IMR-90 (cell line): Measurements from ENCODE around the gene CAB39. TPM values are rescaled to one million over a fixed set of nuclear protein-coding genes. Genes with fewer than 3 reads are reported as not detected.

Source experiments
- ATAC-seq: fragments of 200-7000 bp; cut with Tn5 transposase; 2 replicates; pipeline ENCODE4 v1.9.1; 2020; ENCODE audit warnings: low read depth, mild to moderate bottlenecking, moderate library complexity
- BruUV-seq: library from RNA; stranded (reverse); fragments of 400-500 nt; replicated peaks from 2 replicates; lab custom pipeline; 2021; lab: Mats Ljungman, UMichigan
- CTCF ChIA-PET: fragments of 300-600 bp; formaldehyde crosslinking; extraction: SDS; loops from one replicate; lab custom pipeline; 2021; ENCODE audit warnings: antibody characterized with exemption; lab: Yijun Ruan, JAX
- POLR2A ChIA-PET: fragments of 300-600 bp; sonication (Branson Sonifier 250); formaldehyde crosslinking; loops from one replicate; lab custom pipeline; 2022; ENCODE audit warnings: antibody characterized with exemption; ENCODE audit not compliant: unreplicated experiment; lab: Charles Lee
- DNase-seq: peaks from one replicate; pipeline ENCODE4 v3.0.0; 2013
- H2AFZ ChIP-seq: replicated peaks from 2 replicates; pipeline ENCODE3; 2013; ENCODE audit warnings: low read length, mild to moderate bottlenecking; ENCODE audit not compliant: poor library complexity
- H2AK5ac ChIP-seq: 2 replicates; pipeline ENCODE4 v1.6.1; 2013; ENCODE audit warnings: low read depth, low read length, inconsistent platforms
- H2AK9ac ChIP-seq: replicated peaks from 2 replicates; pipeline ENCODE3; 2013; ENCODE audit warnings: mild to moderate bottlenecking, low read depth, low read length, moderate library complexity; ENCODE audit not compliant: poor library complexity
- H2BK120ac ChIP-seq: 2 replicates; pipeline ENCODE4 v1.6.1; 2013; ENCODE audit warnings: low read depth, low read length, inconsistent platforms
- H2BK15ac ChIP-seq: 3 replicates; pipeline ENCODE4 v1.6.1; 2013; ENCODE audit warnings: low read depth, low read length, inconsistent platforms
- H2BK20ac ChIP-seq: 2 replicates; pipeline ENCODE4 v1.6.1; 2013; ENCODE audit warnings: low read depth, mild to moderate bottlenecking, inconsistent platforms, low read length, moderate library complexity
- H2BK5ac ChIP-seq: 2 replicates; pipeline ENCODE4 v1.6.1; 2013; ENCODE audit warnings: mild to moderate bottlenecking, low read depth, low read length, inconsistent platforms; ENCODE audit not compliant: poor library complexity, severe bottlenecking
- H3K14ac ChIP-seq: replicated peaks from 2 replicates; pipeline ENCODE4 v1.6.1; 2013; ENCODE audit warnings: low read depth, low read length, inconsistent platforms
- H3K18ac ChIP-seq: 2 replicates; pipeline ENCODE4 v1.6.1; 2013; ENCODE audit warnings: low read depth, low read length, control low read depth
- H3K23ac ChIP-seq: 2 replicates; pipeline ENCODE4 v1.6.1; 2013; ENCODE audit warnings: low read depth, low read length, inconsistent platforms
- H3K27ac ChIP-seq: 2 replicates; pipeline ENCODE4 v1.5.1; 2013; ENCODE audit warnings: mild to moderate bottlenecking, control low read depth, low read length; ENCODE audit not compliant: insufficient read depth
- H3K27me3 ChIP-seq: 2 replicates; pipeline ENCODE4 v1.6.1; 2013; ENCODE audit warnings: low read length; ENCODE audit not compliant: control insufficient read depth, insufficient read depth
- H3K36me3 ChIP-seq: 2 replicates; pipeline ENCODE4 v1.6.1; 2013; ENCODE audit warnings: low read length, mixed read lengths; ENCODE audit not compliant: control insufficient read depth, insufficient read depth
- H3K4ac ChIP-seq: 2 replicates; pipeline ENCODE4 v1.6.1; 2013; ENCODE audit warnings: low read depth, low read length, inconsistent platforms
- H3K4me1 ChIP-seq: 2 replicates; pipeline ENCODE4 v1.6.1; 2013; ENCODE audit warnings: low read length, mixed read lengths; ENCODE audit not compliant: control insufficient read depth, insufficient read depth
- H3K4me2 ChIP-seq: 2 replicates; pipeline ENCODE4 v1.6.1; 2013; ENCODE audit warnings: low read depth, mild to moderate bottlenecking, control low read depth, low read length, moderate library complexity
- H3K4me3 ChIP-seq: 2 replicates; pipeline ENCODE4 v1.5.1; 2013; ENCODE audit warnings: low read depth, mild to moderate bottlenecking, control low read depth, low read length, moderate library complexity; ENCODE audit not compliant: insufficient read depth
- H3K56ac ChIP-seq: 2 replicates; pipeline ENCODE4 v1.6.1; 2013; ENCODE audit warnings: low read length, inconsistent platforms; ENCODE audit not compliant: insufficient read depth; ENCODE audit errors: extremely low read depth
- H3K79me1 ChIP-seq, 2 experiments: 2 replicates each; pipeline ENCODE4 v1.6.1; 2013; ENCODE audit warnings: low read length in 2 of 2, inconsistent platforms in 1 of 2, low read depth in 1 of 2
- H3K9ac ChIP-seq: 2 replicates; pipeline ENCODE4 v1.6.1; 2013; ENCODE audit warnings: low read depth, low read length, control low read depth
- H3K9me1 ChIP-seq: 2 replicates; pipeline ENCODE4 v1.6.1; 2013; ENCODE audit warnings: low read length, inconsistent platforms; ENCODE audit not compliant: insufficient read depth
- H3K9me3 ChIP-seq: 2 replicates; pipeline ENCODE4 v1.6.1; 2013; ENCODE audit warnings: low read length; ENCODE audit not compliant: control insufficient read depth, insufficient read depth
- H4K20me1 ChIP-seq: 2 replicates; pipeline ENCODE4 v1.6.1; 2013; ENCODE audit warnings: low read length, inconsistent platforms; ENCODE audit not compliant: insufficient read depth
- H4K5ac ChIP-seq: 2 replicates; pipeline ENCODE4 v1.6.1; 2013; ENCODE audit warnings: mild to moderate bottlenecking, low read depth, low read length, control low read depth
- H4K8ac ChIP-seq, 2 experiments: 2 replicates each; pipeline ENCODE4 v1.6.1; 2013; ENCODE audit warnings: low read depth in 2 of 2, low read length in 2 of 2, control low read depth in 1 of 2, inconsistent platforms in 1 of 2
- H4K91ac ChIP-seq: 2 replicates; pipeline ENCODE4 v1.6.1; 2013; ENCODE audit warnings: low read depth, low read length, inconsistent platforms; ENCODE audit not compliant: insufficient read depth
- FOS ChIP-seq: fragments of 150-350 bp; IDR thresholded peaks from 2 replicates; pipeline ENCODE4 v1.6.1; 2016; ENCODE audit warnings: low read depth, low read length
- MAZ ChIP-seq: IDR thresholded peaks from 2 replicates; pipeline ENCODE4 v1.6.1; 2012; ENCODE audit warnings: low read depth, mild to moderate bottlenecking, low read length, improper control_type of control experiment, moderate library complexity, borderline replicate concordance
- NFE2L2 ChIP-seq: fragments of 150-350 bp; IDR thresholded peaks from 2 replicates; pipeline ENCODE4 v1.6.1; 2016; ENCODE audit warnings: low read depth, mild to moderate bottlenecking, low read length
- RCOR1 ChIP-seq: IDR thresholded peaks from 2 replicates; pipeline ENCODE4 v1.6.1; 2012; ENCODE audit warnings: mild to moderate bottlenecking, low read length, improper control_type of control experiment; ENCODE audit not compliant: insufficient replicate concordance
- WGBS, 2 experiments: methylation state at CpG; one replicate each; pipeline versions ENCODE4 v1.1.5 to v1.1.7; 2013; ENCODE audit warnings: missing lambda C conversion rate in 2 of 2; ENCODE audit not compliant: insufficient read length in 1 of 2; ENCODE audit errors: extremely low coverage in 2 of 2; 5-methylcytosine and 5-hydroxymethylcytosine counted together
- dilution Hi-C: fragments of 300-500 bp; cut with HindIII; formaldehyde crosslinking; loops from one replicate; pipeline ENCODE4 v1.14.3; 2018; ENCODE audit warnings: low sequenced_read_pairs; ENCODE audit not compliant: unreplicated experiment
- in situ Hi-C: fragments of 300-500 bp; cut with MboI; formaldehyde crosslinking; loops from 3 replicates; pipeline ENCODE4 v1.14.3; 2019; ENCODE audit warnings: low sequenced_read_pairs, inconsistent platforms, mixed read lengths
- intact Hi-C: fragments of 100-400 bp; cut with micrococcal nuclease; formaldehyde crosslinking; loops from 2 replicates; pipeline ENCODE4 v1.10.0; 2022
- polyA plus RNA-seq, 3 experiments: library from polyadenylated mRNA; depleted of rRNA; stranded (reverse); fragments of >200 nt; gene quantifications; 2 replicates each; pipeline ENCODE4 v1.2.3, GENCODE V29; 2012; ENCODE audit warnings: low replicate concordance in 1 of 3
- total RNA-seq: library from RNA; depleted of rRNA; stranded (reverse); fragments of >200 nt; gene quantifications from 2 replicates; pipeline ENCODE4 v1.2.3, GENCODE V29; 2012

The CAB39 gene
- total and polyA plus RNA-seq, 2 of the 4 experiments (the other 2 are of a cell fraction), result 38.2 to 71.7 TPM

DNA sequence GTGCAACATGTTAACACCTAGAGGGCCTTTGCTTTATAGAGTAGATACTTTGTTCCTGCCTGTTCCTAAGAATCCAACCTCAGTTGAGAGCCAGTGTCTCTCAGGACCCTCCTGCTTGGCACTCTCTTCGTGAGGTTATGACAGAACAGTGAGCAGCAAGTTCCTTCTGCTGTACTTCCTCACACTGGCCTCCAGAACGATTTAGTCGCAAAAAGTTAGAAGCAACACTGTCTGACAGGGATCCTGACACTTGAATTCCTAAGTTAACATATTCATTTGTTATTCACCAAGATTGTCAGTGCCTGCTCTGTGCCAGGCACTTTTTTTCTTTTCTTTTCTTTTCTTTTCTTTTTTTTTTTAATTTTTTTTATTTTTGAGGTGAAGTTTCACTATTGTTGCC is 95.1 kb downstream of the CAB39 start:
- no peak overlapping the region for H3K4me3 ChIP-seq
- in situ Hi-C loops, result loop anchor here (5.0 to 25.0 kb wide), 5 partner anchors 90 to 795 kb away; partner anchors contain the start of genes SP100 and SP110
- no peaks in the 10 kb centered on the region; the same call in 1 of the 2 replicates for H4K20me1 ChIP-seq
- no peak for DNase-seq
- H3K9me1 ChIP-seq, result peaks cover 7% of the 10 kb centered on the region
- ATAC-seq, result no peak
- no peak overlapping the region for H2AFZ ChIP-seq
- ChIA-PET POLR2A (no interaction called here), CTCF (no interaction called here)
- H4K5ac ChIP-seq, result no peak overlapping the region
- H4K91ac ChIP-seq, result no peak overlapping the region
- no TSS peak for BruUV-seq
- no peaks in the 10 kb centered on the region for H3K27me3 ChIP-seq
- no peak overlapping the region for H2BK5ac ChIP-seq
- no peak overlapping the region for H2AK5ac ChIP-seq
- H2BK15ac ChIP-seq, result no peak overlapping the region
- peaks cover 4% of the 10 kb centered on the region for H3K4me1 ChIP-seq
- WGBS, 2 experiments, result 90% methylated on average over 3 of the region's 3 CpGs; no CpG with 5 or more reads in 1 of the 2 experiments
- no peak overlapping the region for H4K8ac ChIP-seq
- no peak overlapping the region for H3K18ac ChIP-seq
- no peak overlapping the region for H3K27ac ChIP-seq
- H3K9ac ChIP-seq, result no peak overlapping the region
- no peak overlapping the region for H2BK20ac ChIP-seq
- H3K36me3 ChIP-seq, result peaks cover 10% of the 10 kb centered on the region
- dilution Hi-C loops, result no loop called here
- no peak overlapping the region for H3K4ac ChIP-seq
- no peak overlapping the region for H3K4me2 ChIP-seq
- H3K9me3 ChIP-seq, result no peaks in the 10 kb centered on the region
- H3K56ac ChIP-seq, result no peak overlapping the region
- H2BK120ac ChIP-seq, result no peak overlapping the region
- intact Hi-C loops, result no loop called here
- no peak overlapping the region for H2AK9ac ChIP-seq
- no peak overlapping the region for H3K23ac ChIP-seq
- H3K14ac ChIP-seq, result no peak overlapping the region
- TF ChIP-seq FOS (no peak), RCOR1 (no peak), MAZ (no peak), NFE2L2 (no peak)
- peaks cover 28 to 50% of the 10 kb centered on the region in 2 experiments for H3K79me1 ChIP-seq
